HAP-1 (cell line): ENCODE measurements around the gene PRSS21.

Source experiments
- DNase-seq, 2 experiments: peaks; one replicate each; pipeline ENCODE4 v3.0.0-alpha.2; 2016 to 2020; ENCODE audit warnings: low spot score in 2 of 2
- H3K27me3 ChIP-seq: fragments of 250-450 bp; sonication (Bioruptor Pico); 2 replicates; pipeline ENCODE4 v1.5.1; 2020; ENCODE audit warnings: low read depth, mild to moderate bottlenecking, moderate library complexity
- H3K36me3 ChIP-seq: fragments of 250-450 bp; sonication (Bioruptor Pico); replicated peaks from 2 replicates; pipeline ENCODE4 v1.5.1; 2020; ENCODE audit warnings: mild to moderate bottlenecking
- H3K4me1 ChIP-seq: fragments of 250-450 bp; sonication (Bioruptor Pico); 2 replicates; pipeline ENCODE4 v1.5.1; 2020; ENCODE audit warnings: mild to moderate bottlenecking
- H3K4me3 ChIP-seq: fragments of 250-450 bp; sonication (Bioruptor Pico); 2 replicates; pipeline ENCODE4 v1.5.1; 2020; ENCODE audit warnings: mild to moderate bottlenecking, moderate library complexity
- H3K9me3 ChIP-seq: fragments of 250-450 bp; sonication (Bioruptor Pico); 2 replicates; pipeline ENCODE4 v1.5.1; 2020; ENCODE audit warnings: mild to moderate bottlenecking, moderate library complexity
- in situ Hi-C: fragments of 300-500 bp; cut with MboI; formaldehyde crosslinking; loops from 3 replicates; pipeline ENCODE4 v1.14.3; 2020; ENCODE audit warnings: low sequenced_read_pairs, inconsistent platforms, mixed read lengths

Gene PRSS21

DNA sequence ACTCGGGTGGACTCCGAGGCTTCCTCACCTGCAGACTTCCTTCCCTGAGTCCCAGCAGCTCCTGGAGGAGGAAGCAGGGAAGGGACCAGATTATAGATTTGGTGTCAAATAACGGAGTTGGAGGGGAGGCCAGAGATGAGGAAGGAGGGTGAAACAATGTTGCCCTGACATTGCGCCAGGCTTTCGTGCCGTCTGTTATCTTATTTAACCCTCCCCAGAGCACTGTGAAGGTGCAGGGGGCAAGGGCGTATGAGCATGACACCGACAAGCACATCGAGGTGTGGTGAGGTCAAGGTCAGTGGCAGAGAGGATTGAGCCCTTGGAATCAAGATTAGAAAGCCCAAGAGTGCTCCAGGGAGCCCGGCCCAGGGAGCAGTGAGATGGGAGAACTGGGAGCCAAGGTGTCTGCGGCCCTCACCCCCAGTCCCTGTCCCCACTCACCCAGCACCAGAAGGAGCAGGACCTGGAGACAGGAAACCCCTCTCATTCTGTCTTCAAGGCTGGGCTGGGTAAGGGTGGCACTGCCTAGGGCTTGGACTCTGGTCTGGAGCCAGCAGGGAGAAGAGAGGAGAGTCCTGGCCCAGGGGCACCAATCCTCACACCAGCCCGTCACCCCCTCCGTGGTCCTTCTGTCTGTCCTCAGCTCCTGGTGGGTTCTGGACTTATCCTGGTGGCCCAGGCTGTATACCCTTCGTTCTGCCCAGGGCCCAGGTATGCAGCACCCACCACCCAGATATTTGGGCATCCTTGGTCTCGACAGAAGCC lies 30.8 kb upstream of the PRSS21 start:
- peaks cover 11% of the 10 kb centered on the region; the same call in 1 of the 2 replicates for H3K27me3 ChIP-seq
- no peak for DNase-seq
- H3K4me3 ChIP-seq, result no peak overlapping the region
- no peaks in the 10 kb centered on the region for H3K4me1 ChIP-seq
- no peaks in the 10 kb centered on the region for H3K9me3 ChIP-seq
- in situ Hi-C loops, result no loop called here
- H3K36me3 ChIP-seq, result no peaks in the 10 kb centered on the region

DNA sequence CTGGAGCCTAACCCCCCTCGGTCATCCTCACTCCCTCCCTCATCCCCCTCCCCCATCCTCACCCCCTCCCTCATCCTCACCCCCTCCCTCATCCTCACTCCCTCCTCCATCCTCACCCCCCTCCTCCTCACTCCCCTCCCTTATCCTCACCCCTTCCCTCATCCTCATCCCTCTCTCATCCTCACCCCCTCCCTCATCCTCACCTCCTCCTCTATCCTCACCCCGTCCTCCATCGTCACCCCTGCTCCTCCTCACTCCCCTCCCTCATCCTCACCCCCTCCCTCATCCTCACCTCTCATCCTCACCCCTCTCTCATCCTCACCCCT lies 30.2 kb upstream of the PRSS21 start:
- Histone ChIP-seq H3K36me3 (no peaks in the 10 kb centered on the region), H3K9me3 (no peaks in the 10 kb centered on the region), H3K27me3 (peaks cover 11% of the 10 kb centered on the region; the same call in 1 of the 2 replicates), H3K4me3 (no peak overlapping the region), H3K4me1 (no peaks in the 10 kb centered on the region)
- DNase-seq, result no peak
- in situ Hi-C loops, result no loop called here

GRCh38 chr16:2787406-2787805 lies 29.6 kb upstream of the PRSS21 start, which contains the start of gene PRSS33:
Gene PRSS33 (minus strand): TSS chr16:2787560. CDS start chr16:2786547, 1,013 bp downstream.
- Histone ChIP-seq H3K36me3 (no peaks in the 10 kb centered on the region), H3K9me3 (no peaks in the 10 kb centered on the region), H3K4me3 (no peak within 1 kb of the TSS), H3K4me1 (no peaks in the 10 kb centered on the region), H3K27me3 (peaks cover 11% of the 10 kb centered on the region; the same call in 1 of the 2 replicates)
- no peak for DNase-seq
- in situ Hi-C loops, result no loop called here

DNA sequence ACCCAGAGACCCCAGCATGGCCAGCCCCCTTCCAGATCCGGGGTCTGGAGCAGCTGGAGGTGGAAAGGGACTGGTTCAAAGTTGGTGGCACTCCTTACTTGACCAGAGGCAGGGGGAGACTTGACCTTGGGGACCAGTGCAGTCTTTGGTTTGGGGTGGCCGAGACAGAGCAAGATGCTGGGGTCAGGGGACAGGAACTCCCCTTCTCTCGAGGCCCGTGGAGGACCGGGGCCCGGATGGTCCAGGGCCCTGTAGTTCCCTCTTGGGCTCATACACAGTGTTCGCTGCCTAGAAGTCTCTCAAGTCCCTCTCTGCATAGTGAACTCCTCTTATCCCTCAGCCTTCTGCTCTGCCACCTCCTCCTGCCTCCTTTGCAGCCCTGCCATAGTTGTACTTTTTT lies 29.1 kb upstream of the PRSS21 start:
- in situ Hi-C loops, result no loop called here
- H3K27me3 ChIP-seq, result peaks cover 11% of the 10 kb centered on the region; the same call in 1 of the 2 replicates

DNA sequence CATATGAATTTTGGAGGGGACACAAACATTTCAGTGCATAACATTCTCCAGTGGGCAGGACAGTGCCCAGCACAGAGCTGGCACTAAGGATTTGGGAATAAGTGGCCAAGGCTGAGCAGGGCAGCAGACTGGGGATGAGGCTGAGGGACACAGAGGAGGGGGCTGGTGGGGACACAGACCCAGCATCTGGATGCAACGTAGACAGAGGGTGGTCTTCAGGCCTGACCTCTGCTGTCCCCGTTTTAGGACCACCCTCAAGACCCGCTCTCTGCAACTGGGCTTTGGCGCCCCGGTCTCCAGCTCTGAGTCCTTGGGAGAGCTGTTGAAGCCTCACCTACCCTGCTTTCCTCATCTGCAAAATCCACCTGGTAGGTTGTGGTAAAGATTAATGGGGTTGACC lies 26.4 kb upstream of the PRSS21 start:
- H3K36me3 ChIP-seq, result no peaks in the 10 kb centered on the region
- no peak for DNase-seq
- H3K27me3 ChIP-seq, result peaks cover 11% of the 10 kb centered on the region; the same call in 1 of the 2 replicates
- H3K4me3 ChIP-seq, result no peak overlapping the region
- H3K9me3 ChIP-seq, result no peaks in the 10 kb centered on the region
- H3K4me1 ChIP-seq, result peaks cover 9% of the 10 kb centered on the region
- in situ Hi-C loops, result no loop called here

More for the DNA sequence above, 29.1 kb upstream of the PRSS21 start:
- Histone ChIP-seq H3K4me1 (no peaks in the 10 kb centered on the region), H3K36me3 (no peaks in the 10 kb centered on the region), H3K9me3 (no peaks in the 10 kb centered on the region), H3K4me3 (no peak overlapping the region)
- DNase-seq, result no peak

DNA sequence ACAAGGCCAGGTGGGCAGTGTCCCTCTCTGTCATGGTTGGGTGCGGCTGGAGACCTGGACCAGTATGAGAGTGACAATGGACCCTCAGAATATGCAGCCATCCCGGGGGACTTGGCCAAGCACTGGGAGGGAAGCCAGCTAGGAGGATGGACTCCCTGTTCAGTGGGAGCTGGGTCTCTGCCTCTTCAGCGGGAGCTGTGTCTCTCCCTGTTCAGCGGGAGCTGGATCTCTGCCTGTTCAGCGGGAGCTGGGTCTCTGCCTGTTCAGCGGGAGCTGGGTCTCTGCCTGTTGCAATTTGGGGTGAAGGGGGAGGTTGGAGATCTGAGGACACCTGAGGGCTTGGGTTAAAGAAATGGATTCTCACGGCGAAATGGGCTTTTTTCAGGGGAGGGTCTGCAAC lies 25.9 kb upstream of the PRSS21 start:
- no peaks in the 10 kb centered on the region for H3K9me3 ChIP-seq
- H3K27me3 ChIP-seq, result peaks cover 11% of the 10 kb centered on the region; the same call in 1 of the 2 replicates
- H3K36me3 ChIP-seq, result no peaks in the 10 kb centered on the region
- no peak for DNase-seq
- peaks cover 9% of the 10 kb centered on the region for H3K4me1 ChIP-seq
- in situ Hi-C loops, result no loop called here
- no peak overlapping the region for H3K4me3 ChIP-seq

DNA sequence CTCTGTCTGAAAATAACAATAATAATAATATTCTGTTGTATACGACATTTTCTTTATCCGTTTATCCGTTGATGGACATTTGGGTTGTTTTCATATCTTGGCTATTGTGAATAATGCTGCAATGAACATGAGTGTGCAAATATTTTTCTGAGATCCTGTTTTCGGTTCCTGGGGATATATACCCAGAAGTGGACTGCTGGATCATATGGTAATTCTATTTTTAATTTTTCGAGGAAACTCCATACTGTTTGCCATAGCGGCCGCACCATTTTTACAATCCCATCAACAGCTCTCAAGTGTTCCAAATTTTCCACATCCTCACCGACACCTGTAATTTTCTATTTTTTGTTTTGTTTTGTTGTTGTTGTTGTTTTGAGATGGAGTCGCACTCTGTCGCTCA lies 24.1 kb upstream of the PRSS21 start:
- H3K27me3 ChIP-seq, result peaks cover 7% of the 10 kb centered on the region; the same call in 1 of the 2 replicates
- no peak for DNase-seq
- in situ Hi-C loops, result no loop called here
- peaks cover 9% of the 10 kb centered on the region for H3K4me1 ChIP-seq
- no peak overlapping the region for H3K4me3 ChIP-seq
- H3K36me3 ChIP-seq, result no peaks in the 10 kb centered on the region
- no peaks in the 10 kb centered on the region for H3K9me3 ChIP-seq

DNA sequence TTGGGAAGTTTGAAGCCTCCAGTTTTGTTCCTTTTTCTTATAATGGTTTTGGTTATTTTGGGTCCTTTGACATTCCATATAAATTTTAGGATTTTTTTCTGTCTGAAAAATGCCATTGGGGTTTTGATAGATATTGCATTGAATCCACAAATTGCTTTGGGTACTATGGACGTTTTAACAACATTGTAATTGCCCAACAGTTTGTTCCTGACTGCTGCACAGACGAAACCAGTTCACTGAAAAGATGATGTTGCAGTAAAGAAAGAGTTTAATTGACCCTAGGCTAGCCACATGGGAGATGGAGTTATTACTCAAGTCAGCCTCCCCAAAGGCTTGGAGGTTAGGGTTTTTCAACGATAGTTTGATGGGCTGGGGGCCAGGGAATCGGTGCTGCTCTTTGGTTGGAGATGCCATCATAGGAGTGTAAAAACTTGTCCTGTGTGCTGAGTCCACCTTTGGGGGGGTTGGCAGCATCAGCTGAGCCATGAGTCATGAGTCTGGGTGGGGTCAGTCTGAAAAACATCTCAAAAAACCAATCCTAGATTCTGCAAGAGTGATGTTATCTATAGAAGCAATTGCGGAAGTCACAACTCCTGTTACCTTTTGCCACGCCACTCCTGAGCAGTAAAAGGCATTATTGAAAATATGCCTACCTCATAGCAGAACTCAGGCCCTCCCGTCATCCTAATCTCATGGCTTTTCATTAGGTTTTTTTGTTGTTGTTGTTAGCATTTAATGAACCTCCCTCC lies 21.5 kb upstream of the PRSS21 start:
- DNase-seq, result no peak
- in situ Hi-C loops, result no loop called here
- no peaks in the 10 kb centered on the region for H3K9me3 ChIP-seq
- no peaks in the 10 kb centered on the region for H3K36me3 ChIP-seq
- H3K4me1 ChIP-seq, result peaks cover 9% of the 10 kb centered on the region
- H3K27me3 ChIP-seq, result no peaks in the 10 kb centered on the region
- no peak overlapping the region for H3K4me3 ChIP-seq

GRCh38 chr16:2798723-2799204 lies 18.3 kb upstream of the PRSS21 start:
- Histone ChIP-seq H3K9me3 (peaks cover 6% of the 10 kb centered on the region; the same call in 1 of the 2 replicates), H3K4me3 (no peak overlapping the region), H3K4me1 (peaks cover 9% of the 10 kb centered on the region), H3K27me3 (no peaks in the 10 kb centered on the region), H3K36me3 (no peaks in the 10 kb centered on the region)
- in situ Hi-C loops, result no loop called here
- no peak for DNase-seq

DNA sequence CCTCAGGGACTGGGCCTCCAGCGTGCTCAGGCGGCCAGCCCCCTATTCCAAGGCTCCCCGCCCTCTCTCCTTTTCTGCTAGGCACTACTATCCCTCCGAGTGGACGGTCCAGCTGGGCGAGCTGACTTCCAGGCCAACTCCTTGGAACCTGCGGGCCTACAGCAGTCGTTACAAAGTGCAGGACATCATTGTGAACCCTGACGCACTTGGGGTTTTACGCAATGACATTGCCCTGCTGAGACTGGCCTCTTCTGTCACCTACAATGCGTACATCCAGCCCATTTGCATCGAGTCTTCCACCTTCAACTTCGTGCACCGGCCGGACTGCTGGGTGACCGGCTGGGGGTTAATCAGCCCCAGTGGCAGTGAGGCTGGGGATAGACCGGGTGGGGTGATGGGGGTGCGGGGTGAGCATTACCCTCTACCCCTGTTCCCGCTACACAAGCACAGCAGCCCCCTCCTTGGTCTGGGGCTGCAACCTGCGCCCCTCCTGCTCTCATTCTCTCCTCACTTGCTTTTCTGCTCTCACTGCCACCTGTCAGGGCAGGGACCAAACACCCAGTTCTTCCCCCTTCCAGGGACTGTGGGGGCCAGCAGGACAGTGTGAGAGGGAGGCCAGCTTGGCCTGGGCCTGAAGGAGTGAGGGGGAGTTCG lies 17.7 kb upstream of the PRSS21 start:
- in situ Hi-C loops, result no loop called here
- Histone ChIP-seq H3K4me3 (no peak overlapping the region), H3K4me1 (peaks cover 6% of the 10 kb centered on the region), H3K36me3 (no peaks in the 10 kb centered on the region), H3K27me3 (no peaks in the 10 kb centered on the region), H3K9me3 (peaks cover 6% of the 10 kb centered on the region; the same call in 1 of the 2 replicates)
- no peak for DNase-seq

- H3K4me1 ChIP-seq, result peaks cover under 1% of the 10 kb centered on the region
- H3K4me3 ChIP-seq, result no peak overlapping the region
- H3K9me3 ChIP-seq, result peaks cover 6% of the 10 kb centered on the region; the same call in 1 of the 2 replicates
- in situ Hi-C loops, result no loop called here
- no peak for DNase-seq
- no peaks in the 10 kb centered on the region for H3K27me3 ChIP-seq
- H3K36me3 ChIP-seq, result no peaks in the 10 kb centered on the region
Observed at GRCh38 chr16:2799859-2800226, 17.2 kb upstream of the PRSS21 start.

GRCh38 chr16:2803545-2804195 lies 13.4 kb upstream of the PRSS21 start:
- no peak for DNase-seq
- H3K4me3 ChIP-seq, result no peak overlapping the region
- H3K27me3 ChIP-seq, result no peaks in the 10 kb centered on the region
- no peaks in the 10 kb centered on the region for H3K4me1 ChIP-seq
- in situ Hi-C loops, result no loop called here
- H3K9me3 ChIP-seq, result peaks cover 6% of the 10 kb centered on the region; the same call in 1 of the 2 replicates
- H3K36me3 ChIP-seq, result no peaks in the 10 kb centered on the region

GRCh38 chr16:2804728-2805127 lies 12.3 kb upstream of the PRSS21 start:
- H3K4me1 ChIP-seq, result no peaks in the 10 kb centered on the region

More at GRCh38 chr16:2804728-2805127, 12.3 kb upstream of the PRSS21 start:
- H3K27me3 ChIP-seq, result 0 out of 2 replicates have a peak, but pooled peaks cover 5% of the 10 kb centered on the region
- peaks cover 6% of the 10 kb centered on the region; the same call in 1 of the 2 replicates for H3K9me3 ChIP-seq
- in situ Hi-C loops, result no loop called here
- no peaks in the 10 kb centered on the region for H3K36me3 ChIP-seq
- H3K4me3 ChIP-seq, result no peak overlapping the region
- DNase-seq, result no peak
